Upper lobe of left lung (tissue), 6 donors: ENCODE measurements around the gene GLS. TPM values are rescaled to one million over a fixed set of nuclear protein-coding genes. Genes with fewer than 3 reads are reported as not detected.

Experiments used
- ATAC-seq, 2 donors: fragments of 200-7000 bp; cut with Tn5 transposase; one replicate each; pipeline ENCODE4 v1.9.1; 2022; ENCODE audit warnings: mild to moderate bottlenecking in 2 of 2, moderate library complexity in 2 of 2; ENCODE audit not compliant: low FRiP score in 2 of 2
- DNase-seq, 2 donors: peaks; one replicate each; pipeline ENCODE4 v3.0.0-alpha.2; 2019 to 2020
- H3K27ac ChIP-seq, 4 donors: fragments of 200-600 bp; sonication (generic); one replicate each; pipeline ENCODE4 v1.5.1; 2016 to 2019
- H3K27me3 ChIP-seq, 4 donors: fragments of 200-600 bp; sonication (generic); one replicate each; pipeline ENCODE4 v1.5.1; 2017 to 2019
- H3K36me3 ChIP-seq, 4 donors: fragments of 200-600 bp; sonication (generic); one replicate each; pipeline ENCODE4 v1.5.1; 2016 to 2019
- H3K4me1 ChIP-seq, 4 donors: fragments of 200-600 bp; sonication (generic); one replicate each; pipeline ENCODE4 v1.5.1; 2018 to 2019
- H3K4me3 ChIP-seq, 4 donors: fragments of 200-600 bp; sonication (generic); one replicate each; pipeline ENCODE4 v1.5.1; 2017 to 2019; ENCODE audit warnings: mild to moderate bottlenecking in 2 of 4, moderate library complexity in 1 of 4
- H3K9me3 ChIP-seq, 4 donors: fragments of 200-600 bp; sonication (generic); one replicate each; pipeline ENCODE4 v1.5.1; 2018 to 2019
- EP300 ChIP-seq, 4 donors: sonication (generic); formaldehyde crosslinking; IDR thresholded peaks; one replicate each; pipeline ENCODE4 v1.5.1; 2017; ENCODE audit warnings: antibody characterized with exemption in 4 of 4, control low read depth in 2 of 4
- POLR2A ChIP-seq, 4 donors: fragments of 450-650 bp; IDR thresholded peaks; one replicate each; pipeline ENCODE4 v1.5.1; 2016 to 2017; ENCODE audit warnings: antibody characterized with exemption in 4 of 4, mild to moderate bottlenecking in 2 of 4
- POLR2AphosphoS5 ChIP-seq, 2 donors: sonication (generic); formaldehyde crosslinking; IDR thresholded peaks; one replicate each; pipeline ENCODE4 v1.5.1; 2017; ENCODE audit warnings: antibody characterized with exemption in 2 of 2
- WGBS, 2 donors: methylation state at CpG; one replicate each; pipeline ENCODE4 v1.1.5; 2017 to 2018; 5-methylcytosine and 5-hydroxymethylcytosine counted together
- total RNA-seq, 6 donors: library from RNA; depleted of rRNA in 4 of 6; stranded (reverse); fragments of >200 nt in 4 of 6; gene quantifications; one replicate each; pipeline versions ENCODE4 v1.1.0 to v1.2.1, GENCODE V29; 2016 to 2021
- TF ChIP-seq, protein P1 (sequence below), 6 experiments: fragments of 450-650 bp in 4 of 6; fragments of 200-600 bp in 2 of 6; sonication (generic) in 2 of 6; IDR thresholded peaks; one replicate each; pipeline ENCODE4 v1.5.1; 2016 to 2019; ENCODE audit warnings: antibody characterized with exemption in 6 of 6
- donor health status: DM: no; HTN: no; CAD: no; lungs with moderate emphysema.
- donor health status: DM: no; HTN: yes; CAD: no; lungs with severe emphysema.

GLS gene
- total RNA-seq, 6 donors from 2014 or later = 126 to 401 (median 189) TPM

- WGBS, 2 donors = 19 to 30% methylated on average over 7 to 13 of the region's 14 CpGs
- DNase-seq = peak in 1 of 2 donors; percentile 91
- Histone ChIP-seq H3K36me3 (peaks cover 61 to 98% (median 77%) of the 10 kb centered on the region in 4 donors), H3K27me3 (no peaks in the 10 kb centered on the region), H3K4me1 (peaks cover 15 to 27% (median 19%) of the 10 kb centered on the region in 4 donors), H3K9me3 (no peaks in the 10 kb centered on the region), H3K4me3 (peak overlapping the region in 1 of 4 donors; percentile 30), H3K27ac (peak overlapping the region; percentile 33 to 79 (median 66))
- TF ChIP-seq, protein P1, sequence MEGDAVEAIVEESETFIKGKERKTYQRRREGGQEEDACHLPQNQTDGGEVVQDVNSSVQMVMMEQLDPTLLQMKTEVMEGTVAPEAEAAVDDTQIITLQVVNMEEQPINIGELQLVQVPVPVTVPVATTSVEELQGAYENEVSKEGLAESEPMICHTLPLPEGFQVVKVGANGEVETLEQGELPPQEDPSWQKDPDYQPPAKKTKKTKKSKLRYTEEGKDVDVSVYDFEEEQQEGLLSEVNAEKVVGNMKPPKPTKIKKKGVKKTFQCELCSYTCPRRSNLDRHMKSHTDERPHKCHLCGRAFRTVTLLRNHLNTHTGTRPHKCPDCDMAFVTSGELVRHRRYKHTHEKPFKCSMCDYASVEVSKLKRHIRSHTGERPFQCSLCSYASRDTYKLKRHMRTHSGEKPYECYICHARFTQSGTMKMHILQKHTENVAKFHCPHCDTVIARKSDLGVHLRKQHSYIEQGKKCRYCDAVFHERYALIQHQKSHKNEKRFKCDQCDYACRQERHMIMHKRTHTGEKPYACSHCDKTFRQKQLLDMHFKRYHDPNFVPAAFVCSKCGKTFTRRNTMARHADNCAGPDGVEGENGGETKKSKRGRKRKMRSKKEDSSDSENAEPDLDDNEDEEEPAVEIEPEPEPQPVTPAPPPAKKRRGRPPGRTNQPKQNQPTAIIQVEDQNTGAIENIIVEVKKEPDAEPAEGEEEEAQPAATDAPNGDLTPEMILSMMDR (IDR thresholded peaks at IDR 0.05) = no peak
- peak; percentile 41 to 61 for TF ChIP-seq POLR2AphosphoS5 (IDR thresholded peaks at IDR 0.05)
- peak; percentile 62 to 93 for ATAC-seq
These were observed 99.4 kb downstream of the GLS start for GRCh38 chr2:190979906-190980629.

GRCh38 chr2:190980630-190981209 is 100.1 kb downstream of the GLS start:
- Histone ChIP-seq H3K27me3 (no peaks in the 10 kb centered on the region), H3K9me3 (no peaks in the 10 kb centered on the region), H3K36me3 (peaks cover 61 to 98% (median 78%) of the 10 kb centered on the region in 4 donors), H3K4me3 (peak overlapping the region in 1 of 4 donors; percentile 30), H3K4me1 (peaks cover 15 to 27% (median 18%) of the 10 kb centered on the region in 4 donors), H3K27ac (peak overlapping the region; percentile 33 to 79 (median 66))
- WGBS, 2 donors = 57 to 69% methylated on average over 10 of the region's 10 CpGs
- DNase-seq = no peak
- ATAC-seq = no peak
- TF ChIP-seq EP300 (IDR thresholded peaks at IDR 0.05) = no peak
- TF ChIP-seq, protein P1 (IDR thresholded peaks at IDR 0.05) = no peak
- TF ChIP-seq POLR2A (IDR thresholded peaks at IDR 0.05) = no peak
- TF ChIP-seq POLR2AphosphoS5 (IDR thresholded peaks at IDR 0.05) = no peak

DNA sequence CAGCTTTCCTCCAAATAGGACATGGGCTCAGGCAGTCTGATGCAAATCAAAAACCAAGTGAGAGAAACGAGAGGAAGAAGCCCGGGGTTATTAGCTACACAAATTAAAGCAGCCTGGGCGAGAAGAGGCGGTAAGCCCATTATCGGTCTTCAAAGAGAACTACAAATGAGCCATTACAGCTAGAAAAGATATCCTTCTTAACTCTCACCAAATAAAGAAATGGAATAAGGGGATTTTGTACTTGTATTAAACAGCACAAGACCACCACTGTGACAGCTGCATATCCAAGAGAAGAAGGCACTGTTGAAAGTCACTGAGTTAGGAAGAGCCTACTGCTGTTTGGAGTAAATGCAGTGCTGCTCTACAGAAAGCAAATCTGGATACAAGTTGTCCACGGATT is 100.7 kb downstream of the GLS start:
- H3K27ac ChIP-seq = peak overlapping the region in 2 of 4 donors; percentile 55 to 76
- H3K27me3 ChIP-seq = no peaks in the 10 kb centered on the region
- H3K9me3 ChIP-seq = no peaks in the 10 kb centered on the region
- ATAC-seq (no peak), DNase-seq (no peak)
- WGBS, 2 donors = 92 to 93% methylated on average over 6 of the region's 6 CpGs
- peaks cover 61 to 98% (median 78%) of the 10 kb centered on the region in 4 donors for H3K36me3 ChIP-seq
- no peak overlapping the region for H3K4me3 ChIP-seq
- TF ChIP-seq, protein P1 (IDR thresholded peaks at IDR 0.05) = no peak
- no peak for TF ChIP-seq POLR2A (IDR thresholded peaks at IDR 0.05)
- no peak for TF ChIP-seq POLR2AphosphoS5 (IDR thresholded peaks at IDR 0.05)
- TF ChIP-seq EP300 (IDR thresholded peaks at IDR 0.05) = no peak
- H3K4me1 ChIP-seq = peaks cover 15 to 27% (median 18%) of the 10 kb centered on the region in 4 donors

DNA sequence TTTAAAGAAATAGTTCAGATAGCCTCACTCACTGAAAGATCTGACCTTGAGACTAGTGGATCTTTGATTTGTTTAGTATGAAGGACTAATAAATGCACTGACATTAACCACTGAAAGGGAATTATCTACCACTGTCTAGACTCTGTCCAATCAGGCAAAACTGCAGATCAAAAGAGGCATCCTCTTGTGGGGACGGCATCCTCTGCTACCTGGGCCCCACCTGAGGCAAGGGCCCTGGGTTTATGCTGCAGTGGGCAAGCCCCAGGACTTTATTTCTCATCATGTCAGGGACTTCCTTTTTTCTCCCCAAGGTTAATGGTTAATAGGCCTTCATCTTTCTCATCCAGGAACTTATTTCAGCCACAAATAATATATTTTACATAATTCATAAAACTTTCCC is 101.1 kb downstream of the GLS start:
- Histone ChIP-seq H3K4me1 (peaks cover 15 to 27% (median 18%) of the 10 kb centered on the region in 4 donors), H3K27me3 (no peaks in the 10 kb centered on the region), H3K36me3 (peaks cover 61 to 98% (median 78%) of the 10 kb centered on the region in 4 donors), H3K27ac (peak overlapping the region in 2 of 4 donors; percentile 55 to 76), H3K9me3 (no peaks in the 10 kb centered on the region), H3K4me3 (no peak overlapping the region)
- WGBS, 2 donors = 82 to 100% methylated on average over 1 of the region's 1 CpG
- no peak for DNase-seq
- ATAC-seq = no peak
- no peak for TF ChIP-seq POLR2A (IDR thresholded peaks at IDR 0.05)
- no peak for TF ChIP-seq EP300 (IDR thresholded peaks at IDR 0.05)
- TF ChIP-seq, protein P1 (IDR thresholded peaks at IDR 0.05) = no peak
- TF ChIP-seq POLR2AphosphoS5 (IDR thresholded peaks at IDR 0.05) = no peak
